ENCODE data around the gene SLC26A1.
A peak's percentile ranks its signal among the peaks of the same experiment; 100 is the strongest.
"Not testable (repeated sequence)": the region's sequence is repeated elsewhere in the genome, so short reads cannot be mapped to it uniquely, and the experiment has no call there.

SLC26A1 gene

DNA sequence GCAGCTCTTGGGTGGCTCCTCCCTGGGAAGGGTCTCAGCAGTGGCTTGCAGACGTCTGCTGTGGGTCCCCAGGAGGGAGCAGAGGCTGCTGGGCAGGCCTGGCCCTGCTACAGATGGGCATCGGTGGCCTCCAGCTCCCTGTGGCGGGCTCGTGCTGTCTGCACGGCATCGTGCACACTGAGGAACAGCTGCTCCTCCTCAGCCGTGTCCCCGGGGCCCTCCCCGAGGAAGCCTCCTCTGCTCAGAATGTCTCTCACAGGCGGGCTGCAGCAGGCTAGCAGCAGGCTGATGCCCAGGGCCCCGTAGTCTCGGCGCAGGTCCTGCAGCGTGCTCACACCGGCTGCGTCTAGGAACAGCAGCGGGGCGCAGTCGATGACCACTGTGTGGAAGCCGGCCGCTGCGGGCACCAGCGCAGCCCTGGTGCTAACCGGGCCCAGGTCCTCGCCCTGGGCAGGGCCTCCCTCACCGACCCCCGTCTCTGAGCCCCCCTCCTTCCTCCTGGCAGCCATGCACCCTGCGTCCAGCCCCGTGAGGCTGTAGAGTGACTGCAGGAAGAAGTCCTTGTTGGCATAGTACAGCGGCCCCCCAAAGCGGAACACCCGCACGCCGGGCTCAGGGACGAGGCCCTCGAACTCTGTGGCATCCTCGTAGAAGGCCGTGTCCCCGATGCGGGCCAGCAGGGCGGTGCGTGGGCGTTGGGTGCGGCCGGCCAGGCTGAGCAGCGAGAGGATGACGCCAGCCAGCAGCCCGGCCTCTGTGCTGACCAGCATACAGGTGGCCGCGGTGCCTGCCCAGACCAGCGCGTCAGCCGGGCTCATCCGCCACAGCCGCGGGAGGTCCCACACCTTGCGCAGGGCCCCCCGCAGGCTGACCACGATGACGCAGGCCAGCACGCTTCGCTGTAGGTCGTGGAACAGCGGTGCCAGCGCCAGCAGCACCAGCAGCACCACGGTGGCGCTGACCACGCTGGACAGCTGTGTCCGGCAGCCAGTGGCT lies 4.2 kb downstream of the SLC26A1 start:
- no peak overlapping the region for H3K4me3 ChIP-seq (ENCODE audit: low read depth, low read length)
- no peak for DNase-seq (ENCODE audit: low read depth)

DNA sequence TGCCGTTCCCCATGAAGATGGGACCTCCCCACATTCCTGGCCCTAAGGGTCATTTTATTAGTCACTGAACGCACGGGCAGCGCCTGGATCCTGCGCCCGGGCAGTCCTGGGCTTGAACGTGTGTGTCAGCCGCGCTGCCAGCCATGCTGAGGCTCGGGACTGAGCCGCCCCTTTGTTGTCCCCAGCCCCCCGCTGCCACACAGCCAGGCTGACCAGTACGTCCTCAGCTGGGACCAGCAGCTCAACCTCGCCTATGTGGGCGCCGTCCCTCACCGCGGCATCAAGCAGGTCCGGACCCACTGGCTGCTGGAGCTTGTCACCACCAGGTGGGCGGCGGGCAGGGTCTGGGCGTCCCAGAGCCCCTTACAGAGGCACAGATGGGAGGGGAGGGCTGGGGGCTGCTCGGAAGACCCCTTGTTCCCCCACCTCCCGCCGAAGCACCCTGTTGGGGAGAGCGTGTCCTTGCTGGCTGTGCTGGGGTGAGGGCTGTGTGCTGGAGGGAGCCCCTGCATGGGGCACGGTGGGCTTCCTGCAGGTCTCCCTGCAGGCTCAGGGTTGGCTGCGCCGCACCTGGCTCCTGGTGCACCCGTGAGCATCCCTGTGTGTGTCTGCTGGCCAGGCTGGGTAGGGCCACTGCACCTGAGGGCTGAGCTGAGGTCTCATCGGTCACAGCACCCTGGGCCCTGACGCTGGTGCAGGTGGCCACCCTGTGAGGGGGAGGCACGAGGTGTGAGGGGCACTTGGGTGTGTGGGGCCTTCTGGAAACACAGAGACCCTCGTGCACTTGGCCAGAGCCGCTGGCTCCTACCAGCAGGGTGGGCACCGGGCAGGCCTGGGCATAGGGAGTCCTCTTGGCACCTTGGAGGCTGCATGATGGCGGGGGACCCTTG lies 5.3 kb downstream of the SLC26A1 start:
- DNase-seq (ENCODE audit: low read depth) = no peak
- H3K4me3 ChIP-seq (ENCODE audit: low read depth, low read length) = peak overlapping the region; percentile 68

- no peak for DNase-seq (ENCODE audit: low read depth)
Observed at GRCh38 chr4:986879-987623, 6.2 kb downstream of the SLC26A1 start, which contains the start of gene IDUA. TSS of gene IDUA (plus strand) at chr4:987044. CDS start at chr4:987085, 41 bp downstream.

GRCh38 chr4:986428-986878 lies 6.8 kb downstream of the SLC26A1 start:
- H3K4me3 ChIP-seq (ENCODE audit: low read depth, low read length) = peak overlapping the region; percentile 68
- no peak for DNase-seq (ENCODE audit: low read depth)

More at GRCh38 chr4:986879-987623, 6.2 kb downstream of the SLC26A1 start, which contains the start of gene IDUA:
- peak within 1 kb of the TSS; percentile 68 for H3K4me3 ChIP-seq (ENCODE audit: low read depth, low read length)

- H3K4me3 ChIP-seq (ENCODE audit: low read depth, low read length) = peak overlapping the region; percentile 20
- DNase-seq (ENCODE audit: low read depth) = no peak
Observed at GRCh38 chr4:985123-985830, 7.9 kb downstream of the SLC26A1 start.

- H3K4me3 ChIP-seq (ENCODE audit: low read depth, low read length) = peak overlapping the region; percentile 20
- no peak for DNase-seq (ENCODE audit: low read depth)
Observed at GRCh38 chr4:984336-985054, 8.7 kb downstream of the SLC26A1 start.

GRCh38 chr4:982814-983213 lies 10.4 kb downstream of the SLC26A1 start:
- DNase-seq (ENCODE audit: low read depth) = no peak

DNA sequence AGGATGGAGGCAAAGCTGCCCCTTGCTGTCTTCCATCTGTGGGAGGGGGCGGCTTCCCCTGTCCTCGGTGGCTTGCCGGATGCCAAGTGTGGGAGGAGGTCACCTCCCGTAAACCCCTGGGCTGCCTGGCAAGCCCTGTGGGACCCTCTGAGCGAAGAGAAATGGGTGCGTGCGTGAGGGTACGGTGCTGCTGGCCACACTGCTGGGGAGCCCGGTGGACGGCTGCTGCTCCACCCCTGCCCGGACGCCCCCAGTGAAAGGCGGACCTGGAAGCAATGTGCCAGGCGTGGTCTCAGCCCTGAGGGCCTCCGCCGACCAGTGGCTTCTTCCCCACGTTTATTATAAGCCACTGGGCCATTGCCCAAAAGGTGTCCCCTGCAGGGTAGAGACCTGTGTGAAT lies 10.9 kb downstream of the SLC26A1 start:
- no peak overlapping the region for H3K4me3 ChIP-seq (ENCODE audit: low read depth, low read length)
- no peak for DNase-seq (ENCODE audit: low read depth)

More at GRCh38 chr4:982814-983213, 10.4 kb downstream of the SLC26A1 start:
- no peak overlapping the region for H3K4me3 ChIP-seq (ENCODE audit: low read depth, low read length)

DNA sequence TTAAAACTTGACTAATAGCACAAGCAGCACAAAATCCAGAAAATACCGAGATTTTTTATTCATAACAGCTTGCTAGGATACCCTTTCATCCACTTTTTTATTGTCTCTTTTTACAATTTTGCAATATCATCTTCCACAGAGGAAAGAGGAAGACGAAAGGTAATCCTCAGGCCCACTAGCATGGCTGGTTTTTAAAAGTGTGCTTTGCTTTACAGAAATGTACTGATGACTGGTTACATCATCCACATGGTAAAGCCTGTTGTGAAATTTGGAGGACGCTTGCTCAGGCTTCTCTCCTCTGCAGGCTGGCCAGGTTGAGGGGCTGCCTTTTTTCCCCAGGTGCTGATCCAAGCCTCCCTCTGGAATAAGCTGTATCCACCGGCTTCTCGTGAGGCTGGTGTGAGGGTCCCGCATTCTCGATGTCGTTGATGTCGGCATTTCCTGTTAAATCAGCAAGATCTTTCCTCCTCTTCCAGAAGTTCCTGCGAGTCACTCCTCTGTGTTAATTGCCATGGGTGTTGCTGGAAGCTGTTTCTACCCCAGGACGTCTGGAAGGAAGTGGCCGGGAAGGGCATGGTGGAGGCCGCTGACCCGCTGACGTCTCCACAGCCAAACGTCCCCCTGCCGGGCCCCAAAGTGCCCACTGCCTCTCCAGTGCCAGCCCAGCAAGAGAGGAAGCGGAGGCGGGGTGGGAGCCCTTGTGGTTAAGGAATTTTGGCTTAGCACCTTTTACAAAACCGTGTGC lies 14.1 kb downstream of the SLC26A1 start:
- DNase-seq (ENCODE audit: low read depth) = no peak
- H3K4me3 ChIP-seq (ENCODE audit: low read depth, low read length) = no peak overlapping the region

GRCh38 chr4:976016-976415 lies 17.2 kb downstream of the SLC26A1 start:
- not testable (repeated sequence) for H3K4me3 ChIP-seq (ENCODE audit: low read depth, low read length); DNase-seq (ENCODE audit: low read depth)

DNA sequence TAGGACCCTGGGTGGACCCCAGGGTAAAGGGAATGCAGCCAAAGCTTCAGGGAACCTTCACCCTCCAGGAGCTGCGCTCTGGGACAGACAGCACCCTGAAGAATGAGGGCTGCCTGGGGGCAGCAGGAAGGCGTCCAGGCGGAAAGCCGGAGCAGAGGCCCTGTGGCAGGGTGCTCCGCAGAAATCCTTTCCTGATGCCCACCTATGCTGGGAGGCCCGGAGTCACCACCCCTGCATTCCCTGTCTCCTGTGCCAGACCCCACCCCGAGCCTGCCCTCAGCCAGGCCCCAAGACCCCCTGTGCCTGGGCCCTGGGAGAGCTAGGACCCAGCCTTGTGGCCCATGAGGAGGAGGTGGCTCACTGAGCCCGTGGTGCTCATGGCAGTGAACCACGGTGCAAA lies 18.5 kb downstream of the SLC26A1 start:
- no peak for DNase-seq (ENCODE audit: low read depth)
- H3K4me3 ChIP-seq (ENCODE audit: low read depth, low read length) = no peak overlapping the region

- peak within 1 kb of the TSS; percentile 78 for H3K4me3 ChIP-seq (ENCODE audit: low read depth, low read length)
- no peak for DNase-seq (ENCODE audit: low read depth)
Observed at GRCh38 chr4:973431-974397, 19.5 kb downstream of the SLC26A1 start, which contains the start of gene DGKQ. TSS of gene DGKQ (minus strand) at chr4:973569. CDS start at chr4:973482, 87 bp downstream.

- DNase-seq (ENCODE audit: low read depth) = no peak
- H3K4me3 ChIP-seq (ENCODE audit: low read depth, low read length) = peak overlapping the region; percentile 78
Observed at GRCh38 chr4:972651-973424, 20.4 kb downstream of the SLC26A1 start.

DNA sequence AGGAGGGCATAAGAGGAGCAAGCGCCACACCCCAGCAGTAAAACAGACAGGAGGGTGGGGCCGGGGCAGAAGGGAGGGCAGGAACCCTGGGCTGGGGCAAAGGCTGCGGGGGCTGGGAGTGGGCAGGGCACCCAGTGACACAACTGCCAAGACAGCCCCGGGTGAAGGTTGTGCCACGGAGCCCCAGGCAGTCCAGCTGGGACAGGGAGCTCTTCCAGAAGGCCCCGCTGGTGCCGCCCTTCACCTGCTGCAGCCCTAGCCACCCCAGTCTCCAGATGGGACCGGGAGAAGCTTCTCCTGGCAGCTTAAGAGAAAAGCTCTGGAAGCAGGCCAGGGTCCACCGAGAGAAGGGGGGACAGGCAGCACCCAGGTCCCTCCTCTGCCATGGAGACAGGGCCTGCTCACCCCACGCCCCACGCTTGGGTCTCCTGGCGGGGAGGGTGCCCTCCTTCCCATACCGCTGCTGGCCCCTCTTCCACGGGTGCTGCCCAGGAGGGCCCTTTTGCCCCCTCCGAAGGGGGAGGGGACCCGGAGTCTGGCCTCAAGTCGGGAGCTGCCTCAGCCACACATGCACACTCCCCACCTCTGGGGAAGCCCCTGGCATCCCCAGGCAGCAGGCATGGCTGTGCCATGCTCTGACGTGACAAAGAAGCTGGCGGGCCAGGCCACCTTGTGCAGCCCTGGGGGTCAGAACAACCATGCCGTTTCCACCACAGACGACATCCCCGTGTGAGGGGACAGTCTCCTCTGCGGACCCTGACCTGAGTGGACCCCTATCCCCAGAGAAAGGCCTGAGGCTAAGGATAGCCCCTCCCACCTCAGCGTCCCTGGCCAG lies 21.3 kb downstream of the SLC26A1 start:
- DNase-seq (ENCODE audit: low read depth) = no peak
- peak overlapping the region; percentile 78 for H3K4me3 ChIP-seq (ENCODE audit: low read depth, low read length)
